ES-I3 (cell line): ENCODE results near the gene SLC8A1.

Experiments
- H3K36me3 ChIP-seq: 2 replicates; pipeline ENCODE4 v1.6.1; 2013; ENCODE audit warnings: mild to moderate bottlenecking, low read length, control low read depth, moderate library complexity; ENCODE audit not compliant: insufficient read depth
- H3K4me1 ChIP-seq: 2 replicates; pipeline ENCODE4 v1.6.1; 2013; ENCODE audit warnings: mild to moderate bottlenecking, control low read depth, low read length; ENCODE audit not compliant: insufficient read depth
- H3K9ac ChIP-seq: 2 replicates; pipeline ENCODE4 v1.6.1; 2013; ENCODE audit warnings: low read depth, mild to moderate bottlenecking, low read length, moderate library complexity
- H3K9me3 ChIP-seq: 2 replicates; pipeline ENCODE4 v1.6.1; 2013; ENCODE audit warnings: mild to moderate bottlenecking, low read length, moderate library complexity; ENCODE audit not compliant: control insufficient read depth, insufficient read depth

Gene SLC8A1

GRCh38 chr2:40400336-40400953 is 51.4 kb downstream of the SLC8A1 start:
- H3K9me3 ChIP-seq, result no peaks in the 10 kb centered on the region
- no peak overlapping the region; the same call in 1 of the 2 replicates for H3K9ac ChIP-seq
- H3K36me3 ChIP-seq, result no peaks in the 10 kb centered on the region
- peaks cover 11% of the 10 kb centered on the region for H3K4me1 ChIP-seq

GRCh38 chr2:40397765-40398164 is 54.1 kb downstream of the SLC8A1 start:
- H3K9me3 ChIP-seq, result no peaks in the 10 kb centered on the region
- H3K9ac ChIP-seq, result no peak overlapping the region
- H3K4me1 ChIP-seq, result peaks cover 11% of the 10 kb centered on the region
- no peaks in the 10 kb centered on the region for H3K36me3 ChIP-seq

- Histone ChIP-seq H3K4me1 (peaks cover 8% of the 10 kb centered on the region), H3K36me3 (no peaks in the 10 kb centered on the region), H3K9me3 (no peaks in the 10 kb centered on the region), H3K9ac (no peak overlapping the region)
Measured at GRCh38 chr2:40396124-40396523, 55.8 kb downstream of the SLC8A1 start.

- Histone ChIP-seq H3K4me1 (peaks cover 3% of the 10 kb centered on the region), H3K9me3 (no peaks in the 10 kb centered on the region), H3K9ac (no peak overlapping the region), H3K36me3 (no peaks in the 10 kb centered on the region)
Measured at GRCh38 chr2:40395169-40396073, 56.5 kb downstream of the SLC8A1 start.

- Histone ChIP-seq H3K36me3 (no peaks in the 10 kb centered on the region), H3K4me1 (no peaks in the 10 kb centered on the region), H3K9me3 (no peaks in the 10 kb centered on the region), H3K9ac (no peak overlapping the region)
Measured at GRCh38 chr2:40394597-40394996, 57.3 kb downstream of the SLC8A1 start.

GRCh38 chr2:40394031-40394430 is 57.9 kb downstream of the SLC8A1 start:
- no peaks in the 10 kb centered on the region for H3K9me3 ChIP-seq
- H3K9ac ChIP-seq, result no peak overlapping the region
- H3K36me3 ChIP-seq, result no peaks in the 10 kb centered on the region
- H3K4me1 ChIP-seq, result no peaks in the 10 kb centered on the region

- no peaks in the 10 kb centered on the region for H3K9me3 ChIP-seq
- no peaks in the 10 kb centered on the region for H3K4me1 ChIP-seq
- H3K36me3 ChIP-seq, result no peaks in the 10 kb centered on the region
- no peak overlapping the region for H3K9ac ChIP-seq
Measured at GRCh38 chr2:40388161-40388560, 63.7 kb downstream of the SLC8A1 start.

GRCh38 chr2:40386177-40386576 is 65.7 kb downstream of the SLC8A1 start:
- H3K4me1 ChIP-seq, result no peaks in the 10 kb centered on the region
- H3K9me3 ChIP-seq, result peaks cover 11% of the 10 kb centered on the region
- H3K36me3 ChIP-seq, result no peaks in the 10 kb centered on the region
- no peak overlapping the region for H3K9ac ChIP-seq

GRCh38 chr2:40384714-40385113 is 67.2 kb downstream of the SLC8A1 start:
- Histone ChIP-seq H3K4me1 (no peaks in the 10 kb centered on the region), H3K9ac (no peak overlapping the region), H3K9me3 (peaks cover 17% of the 10 kb centered on the region), H3K36me3 (no peaks in the 10 kb centered on the region)

GRCh38 chr2:40384233-40384632 is 67.7 kb downstream of the SLC8A1 start:
- Histone ChIP-seq H3K9ac (no peak overlapping the region), H3K36me3 (no peaks in the 10 kb centered on the region), H3K4me1 (no peaks in the 10 kb centered on the region), H3K9me3 (peaks cover 17% of the 10 kb centered on the region)

GRCh38 chr2:40380721-40381120 is 71.2 kb downstream of the SLC8A1 start:
- Histone ChIP-seq H3K9me3 (peaks cover 17% of the 10 kb centered on the region), H3K4me1 (no peaks in the 10 kb centered on the region), H3K9ac (no peak overlapping the region), H3K36me3 (no peaks in the 10 kb centered on the region)

- Histone ChIP-seq H3K36me3 (no peaks in the 10 kb centered on the region), H3K9me3 (peaks cover 17% of the 10 kb centered on the region), H3K9ac (no peak overlapping the region), H3K4me1 (no peaks in the 10 kb centered on the region)
Measured at GRCh38 chr2:40380041-40380440, 71.8 kb downstream of the SLC8A1 start.

GRCh38 chr2:40374543-40375240 is 77.2 kb downstream of the SLC8A1 start:
- Histone ChIP-seq H3K36me3 (no peaks in the 10 kb centered on the region), H3K4me1 (peaks cover 14% of the 10 kb centered on the region), H3K9me3 (no peaks in the 10 kb centered on the region), H3K9ac (no peak overlapping the region)

- no peaks in the 10 kb centered on the region for H3K9me3 ChIP-seq
- H3K9ac ChIP-seq, result no peak overlapping the region
Measured at GRCh38 chr2:40373111-40373510, 78.8 kb downstream of the SLC8A1 start.

More at GRCh38 chr2:40373111-40373510, 78.8 kb downstream of the SLC8A1 start:
- Histone ChIP-seq H3K4me1 (peaks cover 14% of the 10 kb centered on the region), H3K36me3 (no peaks in the 10 kb centered on the region)
